ENCODE data around the gene ZC3H15. TPM values are rescaled to one million over a fixed set of nuclear protein-coding genes. Genes with fewer than 3 reads are reported as not detected.

Gene ZC3H15
- total RNA-seq, 1 experiment from 2014 or later, result 60.9 TPM

- TF ChIP-seq, protein P1, sequence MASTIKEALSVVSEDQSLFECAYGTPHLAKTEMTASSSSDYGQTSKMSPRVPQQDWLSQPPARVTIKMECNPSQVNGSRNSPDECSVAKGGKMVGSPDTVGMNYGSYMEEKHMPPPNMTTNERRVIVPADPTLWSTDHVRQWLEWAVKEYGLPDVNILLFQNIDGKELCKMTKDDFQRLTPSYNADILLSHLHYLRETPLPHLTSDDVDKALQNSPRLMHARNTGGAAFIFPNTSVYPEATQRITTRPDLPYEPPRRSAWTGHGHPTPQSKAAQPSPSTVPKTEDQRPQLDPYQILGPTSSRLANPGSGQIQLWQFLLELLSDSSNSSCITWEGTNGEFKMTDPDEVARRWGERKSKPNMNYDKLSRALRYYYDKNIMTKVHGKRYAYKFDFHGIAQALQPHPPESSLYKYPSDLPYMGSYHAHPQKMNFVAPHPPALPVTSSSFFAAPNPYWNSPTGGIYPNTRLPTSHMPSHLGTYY (CRISPR knock-in tag; IDR thresholded peaks at IDR 0.05), result no peak
- TF ChIP-seq, protein P2, sequence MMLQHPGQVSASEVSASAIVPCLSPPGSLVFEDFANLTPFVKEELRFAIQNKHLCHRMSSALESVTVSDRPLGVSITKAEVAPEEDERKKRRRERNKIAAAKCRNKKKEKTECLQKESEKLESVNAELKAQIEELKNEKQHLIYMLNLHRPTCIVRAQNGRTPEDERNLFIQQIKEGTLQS (CRISPR knock-in tag; conservative IDR thresholded peaks at IDR 0.05), result no peak
- no peak for TF ChIP-seq NFATC4 (CRISPR knock-in tag; IDR thresholded peaks at IDR 0.05)
- TF ChIP-seq ELF4 (CRISPR knock-in tag; IDR thresholded peaks at IDR 0.05; ENCODE audit: low read depth), result no peak
- TF ChIP-seq, protein P3, sequence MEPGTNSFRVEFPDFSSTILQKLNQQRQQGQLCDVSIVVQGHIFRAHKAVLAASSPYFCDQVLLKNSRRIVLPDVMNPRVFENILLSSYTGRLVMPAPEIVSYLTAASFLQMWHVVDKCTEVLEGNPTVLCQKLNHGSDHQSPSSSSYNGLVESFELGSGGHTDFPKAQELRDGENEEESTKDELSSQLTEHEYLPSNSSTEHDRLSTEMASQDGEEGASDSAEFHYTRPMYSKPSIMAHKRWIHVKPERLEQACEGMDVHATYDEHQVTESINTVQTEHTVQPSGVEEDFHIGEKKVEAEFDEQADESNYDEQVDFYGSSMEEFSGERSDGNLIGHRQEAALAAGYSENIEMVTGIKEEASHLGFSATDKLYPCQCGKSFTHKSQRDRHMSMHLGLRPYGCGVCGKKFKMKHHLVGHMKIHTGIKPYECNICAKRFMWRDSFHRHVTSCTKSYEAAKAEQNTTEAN (CRISPR knock-in tag; IDR thresholded peaks at IDR 0.05), result no peak
- TF ChIP-seq, protein P4, sequence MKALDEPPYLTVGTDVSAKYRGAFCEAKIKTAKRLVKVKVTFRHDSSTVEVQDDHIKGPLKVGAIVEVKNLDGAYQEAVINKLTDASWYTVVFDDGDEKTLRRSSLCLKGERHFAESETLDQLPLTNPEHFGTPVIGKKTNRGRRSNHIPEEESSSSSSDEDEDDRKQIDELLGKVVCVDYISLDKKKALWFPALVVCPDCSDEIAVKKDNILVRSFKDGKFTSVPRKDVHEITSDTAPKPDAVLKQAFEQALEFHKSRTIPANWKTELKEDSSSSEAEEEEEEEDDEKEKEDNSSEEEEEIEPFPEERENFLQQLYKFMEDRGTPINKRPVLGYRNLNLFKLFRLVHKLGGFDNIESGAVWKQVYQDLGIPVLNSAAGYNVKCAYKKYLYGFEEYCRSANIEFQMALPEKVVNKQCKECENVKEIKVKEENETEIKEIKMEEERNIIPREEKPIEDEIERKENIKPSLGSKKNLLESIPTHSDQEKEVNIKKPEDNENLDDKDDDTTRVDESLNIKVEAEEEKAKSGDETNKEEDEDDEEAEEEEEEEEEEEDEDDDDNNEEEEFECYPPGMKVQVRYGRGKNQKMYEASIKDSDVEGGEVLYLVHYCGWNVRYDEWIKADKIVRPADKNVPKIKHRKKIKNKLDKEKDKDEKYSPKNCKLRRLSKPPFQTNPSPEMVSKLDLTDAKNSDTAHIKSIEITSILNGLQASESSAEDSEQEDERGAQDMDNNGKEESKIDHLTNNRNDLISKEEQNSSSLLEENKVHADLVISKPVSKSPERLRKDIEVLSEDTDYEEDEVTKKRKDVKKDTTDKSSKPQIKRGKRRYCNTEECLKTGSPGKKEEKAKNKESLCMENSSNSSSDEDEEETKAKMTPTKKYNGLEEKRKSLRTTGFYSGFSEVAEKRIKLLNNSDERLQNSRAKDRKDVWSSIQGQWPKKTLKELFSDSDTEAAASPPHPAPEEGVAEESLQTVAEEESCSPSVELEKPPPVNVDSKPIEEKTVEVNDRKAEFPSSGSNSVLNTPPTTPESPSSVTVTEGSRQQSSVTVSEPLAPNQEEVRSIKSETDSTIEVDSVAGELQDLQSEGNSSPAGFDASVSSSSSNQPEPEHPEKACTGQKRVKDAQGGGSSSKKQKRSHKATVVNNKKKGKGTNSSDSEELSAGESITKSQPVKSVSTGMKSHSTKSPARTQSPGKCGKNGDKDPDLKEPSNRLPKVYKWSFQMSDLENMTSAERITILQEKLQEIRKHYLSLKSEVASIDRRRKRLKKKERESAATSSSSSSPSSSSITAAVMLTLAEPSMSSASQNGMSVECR (CRISPR knock-in tag; IDR thresholded peaks at IDR 0.05; ENCODE audit: borderline replicate concordance), result no peak
- TF ChIP-seq KAT7 (CRISPR knock-in tag; IDR thresholded peaks at IDR 0.05; ENCODE audit: borderline replicate concordance), result no peak
- TF ChIP-seq CREB1 (CRISPR knock-in tag; IDR thresholded peaks at IDR 0.05), result no peak
- no peak for TF ChIP-seq STAT6 (CRISPR knock-in tag; conservative IDR thresholded peaks at IDR 0.05; ENCODE audit: low read depth)
- TF ChIP-seq, protein P5, sequence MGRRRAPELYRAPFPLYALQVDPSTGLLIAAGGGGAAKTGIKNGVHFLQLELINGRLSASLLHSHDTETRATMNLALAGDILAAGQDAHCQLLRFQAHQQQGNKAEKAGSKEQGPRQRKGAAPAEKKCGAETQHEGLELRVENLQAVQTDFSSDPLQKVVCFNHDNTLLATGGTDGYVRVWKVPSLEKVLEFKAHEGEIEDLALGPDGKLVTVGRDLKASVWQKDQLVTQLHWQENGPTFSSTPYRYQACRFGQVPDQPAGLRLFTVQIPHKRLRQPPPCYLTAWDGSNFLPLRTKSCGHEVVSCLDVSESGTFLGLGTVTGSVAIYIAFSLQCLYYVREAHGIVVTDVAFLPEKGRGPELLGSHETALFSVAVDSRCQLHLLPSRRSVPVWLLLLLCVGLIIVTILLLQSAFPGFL (CRISPR knock-in tag; IDR thresholded peaks at IDR 0.05; ENCODE audit: borderline replicate concordance), result no peak
- no peak for TF ChIP-seq TEAD1 (CRISPR knock-in tag; IDR thresholded peaks at IDR 0.05)
- TF ChIP-seq ZNF512 (CRISPR knock-in tag; IDR thresholded peaks at IDR 0.05; ENCODE audit: borderline replicate concordance), result no peak
These were observed 45.3 kb downstream of the ZC3H15 start (continued) for GRCh38 chr2:186531257-186531775.

DNA sequence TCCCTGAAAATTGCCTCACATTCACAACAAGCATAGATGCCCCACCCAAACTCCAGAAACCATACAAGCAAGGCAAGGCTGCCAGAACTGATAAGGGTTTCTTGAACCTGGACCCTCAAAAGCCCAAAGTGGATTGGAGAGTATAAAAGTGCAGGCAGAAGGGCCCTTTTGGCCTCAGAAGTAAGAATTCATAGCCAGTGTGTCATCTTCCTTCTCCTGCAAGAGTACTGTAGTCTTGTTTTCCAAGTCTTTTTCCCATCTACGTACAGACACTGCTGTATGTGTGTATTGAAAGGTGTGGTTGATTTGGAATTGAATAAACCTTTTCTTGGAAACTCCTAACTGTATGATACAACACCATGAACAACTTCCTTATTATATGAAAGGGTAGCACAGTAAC, 46.8 kb downstream of the ZC3H15 start:
- DNase-seq (ENCODE audit: low spot score), result no peak
- Mint-ChIP-seq H3K36me3 (no peaks in the 10 kb centered on the region), H3K9me3 (0 out of 2 replicates have a peak, but pooled peaks cover 3% of the 10 kb centered on the region), H3K27ac (no peak overlapping the region), H3K4me1 (no peaks in the 10 kb centered on the region), H3K27me3 (ENCODE audit: low read depth) (no peaks in the 10 kb centered on the region; the same call in 1 of the 2 replicates), H3K4me3 (no peak overlapping the region)
- ChIA-PET POLR2A (no interaction called here), CTCF (no interaction called here)
- no peak for ATAC-seq
- TF ChIP-seq GTF2I (CRISPR knock-in tag; conservative IDR thresholded peaks at IDR 0.05) (no peak), ZNF423 (CRISPR knock-in tag; IDR thresholded peaks at IDR 0.05) (no peak), CTCF (IDR thresholded peaks at IDR 0.05) (no peak), TEAD1 (CRISPR knock-in tag; IDR thresholded peaks at IDR 0.05) (no peak), ZNF532 (CRISPR knock-in tag; IDR thresholded peaks at IDR 0.05; ENCODE audit: borderline replicate concordance) (no peak)
